Subcutaneous abdominal adipose tissue (tissue), 5 donors: ENCODE results near the gene CCNF.
"Not testable (repeated sequence)": the region's sequence is repeated elsewhere in the genome, so short reads cannot be mapped to it uniquely, and the experiment has no call there.

Experiments
- H3K27ac ChIP-seq: one replicate; pipeline ENCODE4 v1.7.0; 2013; ENCODE audit warnings: low read depth, mild to moderate bottlenecking, inconsistent platforms, low read length, moderate library complexity
- H3K27me3 ChIP-seq, 5 donors: one replicate each; pipeline ENCODE4 v1.7.0; 2013; ENCODE audit warnings: low read length in 5 of 5, inconsistent platforms in 1 of 5; ENCODE audit not compliant: control insufficient read depth in 5 of 5, insufficient read depth in 4 of 5
- H3K36me3 ChIP-seq, 5 donors: one replicate each; pipeline ENCODE4 v1.7.0; 2013; ENCODE audit warnings: low read length in 5 of 5; ENCODE audit not compliant: control insufficient read depth in 5 of 5, insufficient read depth in 5 of 5
- H3K4me1 ChIP-seq, 5 donors: one replicate each; pipeline ENCODE4 v1.7.0; 2013; ENCODE audit warnings: low read length in 5 of 5, mild to moderate bottlenecking in 3 of 5, moderate library complexity in 1 of 5; ENCODE audit not compliant: control insufficient read depth in 5 of 5, insufficient read depth in 5 of 5
- H3K4me3 ChIP-seq, 5 donors: one replicate each; pipeline ENCODE4 v1.7.0; 2013; ENCODE audit warnings: low read length in 5 of 5, low read depth in 1 of 5
- H3K9ac ChIP-seq, 5 donors: one replicate each; pipeline ENCODE4 v1.7.0; 2013; ENCODE audit warnings: low read length in 5 of 5, mild to moderate bottlenecking in 4 of 5, moderate library complexity in 3 of 5
- H3K9me3 ChIP-seq, 5 donors: one replicate each; pipeline ENCODE4 v1.7.0; 2013; ENCODE audit warnings: low read length in 5 of 5; ENCODE audit not compliant: control insufficient read depth in 5 of 5
- donor health status: healthy.
- donor health status: healthy.
- donor health status: healthy.
- donor health status: healthy.
- donor health status: healthy.

The CCNF gene

GRCh38 chr16:2438121-2438520, 8.9 kb downstream of the CCNF start:
- peaks cover 0 to 42% (median 34%) of the 10 kb centered on the region in 5 donors for H3K36me3 ChIP-seq
- H3K27ac ChIP-seq: no peak overlapping the region
- peaks cover 0 to under 1% (median 0%) of the 10 kb centered on the region in 5 donors for H3K9me3 ChIP-seq
- no peak overlapping the region for H3K4me3 ChIP-seq
- no peaks in the 10 kb centered on the region for H3K4me1 ChIP-seq
- H3K9ac ChIP-seq: no peak overlapping the region
- no peaks in the 10 kb centered on the region for H3K27me3 ChIP-seq

- Histone ChIP-seq H3K9ac (no peak overlapping the region), H3K36me3 (peaks cover 0 to 43% (median 39%) of the 10 kb centered on the region in 5 donors), H3K27ac (no peak overlapping the region), H3K27me3 (no peaks in the 10 kb centered on the region), H3K9me3 (no peaks in the 10 kb centered on the region), H3K4me1 (no peaks in the 10 kb centered on the region), H3K4me3 (no peak overlapping the region)
These were observed 10.4 kb downstream of the CCNF start for GRCh38 chr16:2439598-2439997.

- not testable (repeated sequence) for H3K9ac ChIP-seq, H3K4me3 ChIP-seq, H3K27ac ChIP-seq, H3K4me1 ChIP-seq, H3K9me3 ChIP-seq, H3K27me3 ChIP-seq
- H3K36me3 ChIP-seq: peaks cover 0 to 52% (median 47%) of the 10 kb centered on the region in 5 donors
These were observed 12.0 kb downstream of the CCNF start for GRCh38 chr16:2441143-2441804.

- H3K4me1 ChIP-seq: no peaks in the 10 kb centered on the region
- H3K27ac ChIP-seq: no peak overlapping the region
- H3K9ac ChIP-seq: no peak overlapping the region
- H3K4me3 ChIP-seq: no peak overlapping the region
- H3K36me3 ChIP-seq: peaks cover 0 to 51% (median 44%) of the 10 kb centered on the region in 5 donors
- no peaks in the 10 kb centered on the region for H3K27me3 ChIP-seq
- no peaks in the 10 kb centered on the region for H3K9me3 ChIP-seq
These were observed 14.3 kb downstream of the CCNF start for GRCh38 chr16:2443555-2443954.

- Histone ChIP-seq H3K9ac (no peak overlapping the region), H3K27me3 (no peaks in the 10 kb centered on the region), H3K4me1 (no peaks in the 10 kb centered on the region), H3K36me3 (peaks cover 0 to 55% (median 51%) of the 10 kb centered on the region in 5 donors), H3K27ac (no peak overlapping the region), H3K9me3 (no peaks in the 10 kb centered on the region), H3K4me3 (no peak overlapping the region)
These were observed 18.8 kb downstream of the CCNF start for GRCh38 chr16:2447920-2448583.

GRCh38 chr16:2449118-2449517, 19.9 kb downstream of the CCNF start:
- Histone ChIP-seq H3K27me3 (no peaks in the 10 kb centered on the region), H3K9me3 (no peaks in the 10 kb centered on the region), H3K27ac (no peak overlapping the region), H3K4me3 (no peak overlapping the region), H3K4me1 (no peaks in the 10 kb centered on the region), H3K36me3 (peaks cover 0 to 59% (median 55%) of the 10 kb centered on the region in 5 donors), H3K9ac (no peak overlapping the region)

- no peaks in the 10 kb centered on the region for H3K4me1 ChIP-seq
- no peaks in the 10 kb centered on the region for H3K27me3 ChIP-seq
- H3K36me3 ChIP-seq: peaks cover 0 to 50% (median 48%) of the 10 kb centered on the region in 5 donors
- no peak overlapping the region for H3K27ac ChIP-seq
- no peak overlapping the region for H3K4me3 ChIP-seq
- H3K9ac ChIP-seq: no peak overlapping the region
- H3K9me3 ChIP-seq: no peaks in the 10 kb centered on the region
These were observed 21.3 kb downstream of the CCNF start for GRCh38 chr16:2450535-2450934.

GRCh38 chr16:2450975-2451381, 21.7 kb downstream of the CCNF start:
- Histone ChIP-seq H3K27me3 (no peaks in the 10 kb centered on the region), H3K9me3 (no peaks in the 10 kb centered on the region), H3K9ac (no peak overlapping the region), H3K36me3 (peaks cover 0 to 50% (median 46%) of the 10 kb centered on the region in 5 donors), H3K27ac (no peak overlapping the region), H3K4me3 (no peak overlapping the region), H3K4me1 (no peaks in the 10 kb centered on the region)

GRCh38 chr16:2451851-2452320, 22.6 kb downstream of the CCNF start:
- Histone ChIP-seq H3K4me3 (no peak overlapping the region), H3K4me1 (no peaks in the 10 kb centered on the region), H3K9ac (no peak overlapping the region), H3K9me3 (peaks cover 0 to 3% (median 0%) of the 10 kb centered on the region in 5 donors), H3K27me3 (no peaks in the 10 kb centered on the region), H3K27ac (no peak overlapping the region), H3K36me3 (peaks cover 0 to 50% (median 46%) of the 10 kb centered on the region in 5 donors)

GRCh38 chr16:2452650-2453049, 23.4 kb downstream of the CCNF start:
- no peaks in the 10 kb centered on the region for H3K27me3 ChIP-seq
- no peaks in the 10 kb centered on the region for H3K4me1 ChIP-seq
- peaks cover 0 to 3% (median 0%) of the 10 kb centered on the region in 5 donors for H3K9me3 ChIP-seq
- peaks cover 0 to 49% (median 44%) of the 10 kb centered on the region in 5 donors for H3K36me3 ChIP-seq
- H3K9ac ChIP-seq: no peak overlapping the region
- H3K27ac ChIP-seq: no peak overlapping the region
- H3K4me3 ChIP-seq: no peak overlapping the region
